ENCODE results near the gene PREX1.

PREX1 gene

GRCh38 chr20:48694381-48694865, 133.4 kb downstream of the PREX1 start:
- no peak for FAIRE-seq

- FAIRE-seq = no peak
Measured at GRCh38 chr20:48691523-48691922, 136.3 kb downstream of the PREX1 start.

- no peak for FAIRE-seq
Measured at GRCh38 chr20:48690888-48691287, 136.9 kb downstream of the PREX1 start.

GRCh38 chr20:48689874-48690571, 137.8 kb downstream of the PREX1 start:
- FAIRE-seq = no peak

GRCh38 chr20:48689388-48689787, 138.4 kb downstream of the PREX1 start:
- FAIRE-seq = no peak

- FAIRE-seq = no peak
Measured at GRCh38 chr20:48688579-48688978, 139.2 kb downstream of the PREX1 start.

GRCh38 chr20:48687117-48687800, 140.5 kb downstream of the PREX1 start:
- no peak for FAIRE-seq

- no peak for FAIRE-seq
Measured at GRCh38 chr20:48686238-48687116, 141.3 kb downstream of the PREX1 start.

GRCh38 chr20:48685300-48685699, 142.5 kb downstream of the PREX1 start:
- no peak for FAIRE-seq

GRCh38 chr20:48684501-48685041, 143.2 kb downstream of the PREX1 start:
- no peak for FAIRE-seq

GRCh38 chr20:48683467-48684175, 144.2 kb downstream of the PREX1 start:
- no peak for FAIRE-seq

- FAIRE-seq = no peak
Measured at GRCh38 chr20:48682529-48683363, 145.1 kb downstream of the PREX1 start.

- FAIRE-seq = no peak
Measured at GRCh38 chr20:48681873-48682426, 145.8 kb downstream of the PREX1 start.

GRCh38 chr20:48681201-48681872, 146.5 kb downstream of the PREX1 start:
- FAIRE-seq = no peak

GRCh38 chr20:48680650-48681049, 147.1 kb downstream of the PREX1 start:
- no peak for FAIRE-seq

GRCh38 chr20:48679599-48679998, 148.2 kb downstream of the PREX1 start:
- no peak for FAIRE-seq

GRCh38 chr20:48679011-48679410, 148.8 kb downstream of the PREX1 start:
- no peak for FAIRE-seq

- no peak for FAIRE-seq
Measured at GRCh38 chr20:48678421-48678820, 149.4 kb downstream of the PREX1 start.

- FAIRE-seq = no peak
Measured at GRCh38 chr20:48676795-48677460, 150.9 kb downstream of the PREX1 start.

- FAIRE-seq = no peak
Measured at GRCh38 chr20:48676125-48676524, 151.7 kb downstream of the PREX1 start.
